Measurements from ENCODE around the gene NPB.
A peak's percentile ranks its signal among the peaks of the same experiment; 100 is the strongest.

The NPB gene

DNA sequence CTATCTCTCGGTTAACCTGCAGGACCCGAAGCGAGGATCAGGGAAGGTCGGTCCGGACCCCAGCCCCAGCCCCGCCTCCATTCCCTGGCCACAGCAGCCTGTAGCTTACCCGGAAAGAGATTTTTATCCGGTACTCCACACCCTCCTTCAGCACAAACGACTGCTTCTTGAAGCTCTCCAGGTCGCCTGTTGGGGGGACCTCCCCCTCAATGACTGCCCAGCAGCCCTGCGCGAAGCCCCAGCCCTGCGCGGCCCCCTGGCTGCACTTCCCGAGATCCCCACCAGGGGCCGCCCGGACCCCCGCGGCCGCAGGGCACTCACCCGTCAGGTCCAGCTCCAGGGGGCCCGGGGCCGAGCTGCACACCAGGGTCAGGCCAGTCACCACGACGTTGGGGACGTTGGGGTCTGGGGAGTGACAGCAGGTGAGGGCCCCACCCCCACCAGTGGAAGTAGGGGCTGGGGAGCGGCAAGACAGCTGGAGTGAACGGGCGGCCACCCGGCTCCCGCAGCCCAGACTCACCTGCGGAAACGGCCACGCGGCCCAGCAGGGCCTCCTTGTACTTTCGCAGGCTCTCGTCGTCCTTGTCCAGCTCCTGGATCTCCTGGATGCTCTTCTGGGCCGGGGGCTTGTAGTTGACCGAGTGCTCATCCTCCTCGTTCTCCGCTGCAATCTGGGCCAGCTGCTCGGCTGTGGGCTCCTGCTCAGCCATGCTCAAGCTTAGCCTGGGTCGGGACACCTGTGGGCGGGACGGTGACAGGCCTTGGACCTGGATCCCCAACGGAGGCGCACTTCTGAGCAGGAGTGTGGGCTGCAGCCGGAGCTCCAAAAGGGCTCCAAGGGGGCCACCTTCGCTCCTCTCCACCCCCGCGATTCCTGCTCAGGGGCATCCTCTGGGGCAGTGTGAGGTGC, 32.6 kb upstream of the NPB start:
- DNase-seq = peak in 2 of 5 experiments; percentile 14 to 48

- peak in 2 of 5 experiments; percentile 36 to 83 for DNase-seq
Measured at GRCh38 chr17:81870131-81870980, 31.7 kb upstream of the NPB start.

- DNase-seq = no peak
Measured at GRCh38 chr17:81870981-81871386, 31.1 kb upstream of the NPB start, which contains the start of gene ARHGDIA. Gene ARHGDIA (minus strand): TSS chr17:81871337. CDS start chr17:81869930, 1,407 bp downstream.

GRCh38 chr17:81871387-81872230, 30.4 kb upstream of the NPB start:
- DNase-seq = peak; percentile 92 to 95 (median 93)

GRCh38 chr17:81877569-81877968, 24.5 kb upstream of the NPB start:
- no peak for DNase-seq

- no peak for DNase-seq
Measured at GRCh38 chr17:81878294-81878693, 23.7 kb upstream of the NPB start.

DNA sequence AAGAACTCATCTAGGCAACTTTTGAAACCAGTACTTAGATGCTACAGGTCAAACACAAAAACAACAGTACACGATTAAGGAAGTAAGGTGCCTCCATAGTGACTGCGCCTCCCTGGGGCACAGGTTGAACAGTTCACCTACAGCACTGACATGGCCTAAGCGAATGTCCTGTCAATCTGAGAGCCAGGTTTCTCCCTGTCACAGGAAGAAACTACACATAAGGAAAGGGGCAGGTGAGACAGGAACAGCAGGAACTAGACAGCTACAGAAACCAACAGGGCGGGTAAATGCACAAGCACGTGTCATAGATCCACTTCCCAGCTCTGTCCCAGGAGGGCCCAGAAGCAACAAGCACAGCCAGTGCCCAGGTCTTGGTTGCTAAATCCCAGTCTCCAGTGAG, 22.9 kb upstream of the NPB start:
- DNase-seq = no peak

GRCh38 chr17:81884520-81884919, 17.5 kb upstream of the NPB start:
- DNase-seq = no peak

DNA sequence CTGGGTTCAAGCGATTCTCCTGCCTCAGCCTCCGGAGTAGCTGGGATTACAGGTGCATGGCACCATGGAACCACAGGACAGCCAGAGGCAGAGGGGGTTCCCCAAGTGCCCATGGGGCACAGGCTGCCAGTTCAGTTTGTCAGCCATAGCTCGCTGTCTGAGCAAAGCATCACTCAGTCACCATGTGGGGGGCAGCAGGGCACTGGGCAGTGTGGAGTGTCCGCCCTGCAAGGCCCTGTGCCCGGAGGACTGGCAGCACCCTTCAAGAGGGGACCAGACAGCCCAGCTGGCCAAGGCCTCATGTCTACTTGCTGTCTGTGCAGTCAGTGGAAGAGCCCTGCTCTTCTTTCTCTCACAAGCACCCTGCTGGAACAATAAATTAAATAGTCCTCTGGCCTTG, 17.1 kb upstream of the NPB start:
- no peak for DNase-seq

GRCh38 chr17:81885454-81885853, 16.6 kb upstream of the NPB start:
- DNase-seq = no peak

DNA sequence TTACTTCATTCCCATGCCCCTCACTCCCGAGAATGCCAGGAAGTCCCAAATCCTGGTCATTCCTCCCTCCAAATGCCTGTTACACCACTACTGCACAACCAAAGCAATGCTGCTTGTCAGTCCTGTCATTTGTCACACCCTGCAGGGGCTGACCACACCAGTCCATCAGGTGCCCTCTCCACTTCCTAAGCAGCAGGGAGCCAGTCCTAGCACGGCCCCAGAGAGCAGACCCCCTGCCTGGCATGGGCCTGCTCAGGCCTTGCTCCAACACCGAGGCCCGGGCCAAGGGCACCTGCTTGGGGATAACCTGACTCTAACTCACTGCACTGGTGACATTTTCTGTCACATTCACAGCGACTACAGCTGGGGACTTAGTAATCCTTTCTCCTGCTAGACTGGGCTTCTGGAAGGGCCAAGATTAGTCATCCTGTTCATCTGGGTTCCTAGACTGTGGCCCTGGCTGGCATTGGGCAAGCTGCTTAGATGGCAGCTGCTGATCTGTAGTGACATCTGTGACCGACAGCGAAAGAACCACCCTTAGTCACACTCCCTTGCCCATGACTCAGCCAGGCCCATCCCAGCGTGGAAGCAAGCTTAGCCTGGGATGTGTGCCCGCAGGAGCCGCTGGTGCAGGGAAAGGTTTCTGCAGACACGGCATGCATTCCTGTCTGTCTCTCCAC, 16.0 kb upstream of the NPB start:
- no peak for DNase-seq

DNA sequence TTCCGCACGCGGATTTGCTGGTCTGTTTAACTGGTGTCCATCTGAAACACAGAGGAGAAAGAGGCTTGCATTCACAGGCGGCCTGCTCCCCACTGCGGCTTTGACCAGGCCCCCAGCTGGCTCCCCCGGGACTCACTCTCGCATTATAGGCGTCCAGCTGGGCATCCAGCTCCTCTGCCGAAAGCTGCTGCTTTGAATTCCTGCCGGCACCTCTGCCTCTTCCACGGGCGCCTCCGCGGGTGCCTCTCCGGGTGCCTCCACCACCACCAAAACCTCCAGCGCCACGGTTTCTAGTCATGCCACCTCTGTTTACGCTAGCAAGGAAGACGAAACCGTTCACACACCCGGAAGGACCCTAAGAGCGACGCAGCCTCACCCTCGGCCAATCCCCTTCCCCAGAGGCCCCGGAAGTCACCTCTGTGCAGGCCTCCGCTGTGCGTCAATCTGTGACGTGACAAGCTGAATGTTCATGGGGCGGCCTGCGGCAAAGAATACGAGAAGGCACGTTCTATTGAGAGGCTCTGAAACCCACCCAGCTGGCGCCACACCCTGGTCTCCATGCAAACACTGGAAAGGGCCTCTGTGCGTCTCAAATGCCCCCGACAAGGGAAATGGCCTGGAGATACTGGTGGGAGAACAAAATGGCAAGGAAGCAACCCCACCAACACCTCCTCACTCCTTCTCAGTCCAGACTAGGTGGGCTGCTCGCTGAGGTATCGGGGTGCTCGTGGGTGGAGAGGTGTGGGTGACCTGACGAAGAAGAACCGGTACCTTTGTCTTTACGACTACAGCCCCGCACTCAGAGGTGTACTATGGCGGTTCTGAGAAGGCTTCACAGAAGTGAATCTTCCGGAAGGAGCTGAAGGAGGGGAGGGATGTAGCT, 13.7 kb upstream of the NPB start:
- no peak for DNase-seq

GRCh38 chr17:81888988-81889595, 12.9 kb upstream of the NPB start:
- no peak for DNase-seq

GRCh38 chr17:81889602-81890001, 12.4 kb upstream of the NPB start:
- DNase-seq = no peak

DNA sequence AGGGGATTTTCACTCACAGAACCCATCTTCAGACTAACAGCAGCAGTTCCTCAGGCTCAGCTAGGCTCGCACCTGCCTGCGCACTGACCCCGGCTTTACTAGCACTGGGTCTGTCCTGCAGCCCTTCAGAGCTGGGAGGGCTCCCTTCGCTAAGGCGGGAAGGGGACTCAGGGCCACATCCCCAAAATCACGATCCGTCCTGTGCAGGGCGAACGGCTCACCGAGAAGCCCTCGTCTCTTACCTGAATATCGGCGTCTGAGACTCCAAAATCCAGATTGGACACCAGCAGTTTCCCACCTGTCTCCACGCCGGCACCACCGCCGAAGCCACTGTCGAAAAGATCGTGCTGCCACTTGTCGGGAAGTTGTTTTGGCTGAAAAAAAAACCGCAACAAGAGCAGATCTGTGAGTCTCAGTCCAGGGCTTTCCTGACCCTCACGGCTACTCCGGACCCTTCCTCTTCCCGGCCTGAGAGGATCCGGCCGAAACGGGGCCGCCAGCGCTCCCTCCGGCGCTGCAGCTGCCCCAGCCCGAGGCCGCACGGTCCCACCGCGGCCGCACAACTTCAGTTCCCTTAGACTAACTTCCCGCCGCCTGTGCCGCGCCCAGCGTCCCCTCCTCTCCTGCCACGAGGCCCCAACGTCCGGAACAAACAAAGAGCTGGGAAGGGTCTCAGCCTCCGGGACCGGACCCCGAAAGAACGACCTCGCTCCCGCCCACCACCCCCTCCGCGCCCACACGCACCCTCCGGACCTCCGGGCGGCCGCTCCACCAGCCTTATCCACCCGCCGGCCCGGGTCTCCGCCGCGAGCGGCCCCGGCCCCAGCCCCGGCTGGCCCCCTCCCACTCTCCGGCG, 11.4 kb upstream of the NPB start:
- peak in 1 of 5 experiments; percentile 50 for DNase-seq

GRCh38 chr17:81891303-81891552, 10.8 kb upstream of the NPB start:
- DNase-seq = no peak

DNA sequence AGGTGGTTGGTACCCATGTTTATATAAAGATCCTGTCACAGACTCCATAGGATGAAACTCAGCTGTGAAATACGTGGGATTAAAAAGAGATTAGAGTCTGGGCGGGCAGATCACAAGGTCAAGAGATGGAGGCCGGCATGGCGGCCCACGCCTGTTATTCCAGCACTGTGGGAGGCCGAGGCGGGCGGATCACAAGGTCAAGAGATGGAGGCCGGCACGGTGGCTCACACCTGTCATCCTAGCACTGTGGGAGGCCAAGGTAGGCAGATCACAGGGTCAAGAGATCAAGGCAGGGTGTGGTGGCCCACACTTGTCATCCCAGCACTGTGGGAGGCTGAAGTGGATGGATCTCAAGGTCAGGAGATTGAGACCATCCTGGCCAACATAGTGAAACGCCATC, 6.6 kb upstream of the NPB start:
- DNase-seq = no peak

DNA sequence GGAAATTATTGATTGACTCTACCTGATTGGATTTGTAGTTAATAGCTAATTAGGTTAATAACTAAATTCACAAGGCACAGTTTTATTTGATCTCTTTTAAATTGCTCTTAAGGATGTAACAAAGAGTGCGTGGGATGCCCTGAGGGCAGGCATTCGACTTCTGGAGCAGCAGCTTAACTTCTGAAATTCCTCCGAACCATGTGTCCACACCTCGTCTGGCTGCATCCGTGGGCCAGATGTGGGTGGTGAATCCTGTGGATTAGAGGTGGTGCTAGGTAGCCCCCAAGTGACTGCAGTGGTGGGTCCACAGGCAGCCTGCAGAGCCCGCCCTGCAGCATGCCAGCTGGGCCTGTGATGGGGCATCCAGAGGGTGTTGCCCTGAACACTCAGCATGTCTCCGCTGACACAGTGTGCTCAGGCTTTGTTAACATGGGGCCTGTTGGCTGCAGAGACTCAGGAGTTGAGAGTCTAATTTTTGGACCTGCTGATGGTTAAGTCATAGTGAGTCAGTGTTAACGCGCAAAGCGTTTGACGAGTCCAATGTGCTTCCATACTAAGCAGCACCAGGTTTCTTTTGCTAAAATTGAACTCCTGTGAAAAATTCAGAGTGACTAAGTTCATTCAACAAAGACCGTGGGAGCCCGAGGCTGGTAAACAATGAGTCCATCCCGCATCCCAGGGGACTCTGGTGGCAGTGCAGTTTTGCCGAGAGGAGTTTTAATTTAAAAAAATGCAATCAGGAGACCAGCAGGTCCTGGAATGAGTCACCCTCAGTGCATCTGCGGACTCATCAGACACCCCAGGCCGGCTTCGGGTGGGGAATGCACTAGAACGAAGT, 3.8 kb upstream of the NPB start:
- no peak for DNase-seq

GRCh38 chr17:81898885-81899284, 3.2 kb upstream of the NPB start:
- DNase-seq = no peak
